HCT116 (cell line): ENCODE results near the gene C12orf75. TPM values are rescaled to one million over a fixed set of nuclear protein-coding genes. Genes with fewer than 3 reads are reported as not detected.

Experiments used
- ATAC-seq: fragments of 200-7000 bp; cut with Tn5 transposase; 2 replicates; pipeline ENCODE4 v1.9.1; 2020; ENCODE audit warnings: mild to moderate bottlenecking, moderate library complexity
- BruUV-seq: library from RNA; stranded (reverse); fragments of 400-500 nt; replicated peaks from 2 replicates; lab custom pipeline; 2021; lab: Mats Ljungman, UMichigan
- CTCF ChIA-PET: fragments of 300-600 bp; sonication (Branson Sonifier 250); formaldehyde crosslinking; loops from one replicate; lab custom pipeline; 2021; ENCODE audit warnings: antibody characterized with exemption; lab: Charles Lee
- POLR2A ChIA-PET: fragments of 300-600, 350-600 bp; sonication (Branson Sonifier 250); formaldehyde crosslinking; loops from one replicate; lab custom pipeline; 2021; ENCODE audit warnings: antibody characterized with exemption; lab: Charles Lee
- RAD21 ChIA-PET, 2 experiments: fragments of 300-600 bp; sonication (Branson Sonifier 250); formaldehyde crosslinking; loops; one replicate each; lab custom pipeline; 2023; ENCODE audit warnings: low total read pairs in 2 of 2; ENCODE audit not compliant: uncharacterized antibody in 2 of 2, unreplicated experiment in 2 of 2, low non-redundant PET in 1 of 2; lab: Charles Lee
- DNase-seq: peaks from one replicate; pipeline ENCODE4 v3.0.0-alpha.2; 2010; ENCODE audit warnings: low read depth, low spot score
- H2AFZ ChIP-seq: fragments of 200-600 bp; shearing (Covaris generic), sonication (generic); 2 replicates; pipeline ENCODE4 v1.6.1; 2017; ENCODE audit warnings: low read depth, mixed run types, mixed read lengths, antibody characterized with exemption, low read length; ENCODE audit not compliant: poor library complexity, severe bottlenecking
- H3K27ac ChIP-seq: 2 replicates; pipeline ENCODE4 v1.5.1; 2012; ENCODE audit warnings: low read depth, low read length
- H3K27me3 ChIP-seq: fragments of 200-600 bp; sonication (generic); 2 replicates; pipeline ENCODE4 v1.6.1; 2016; ENCODE audit warnings: mixed run types, low read length, mixed read lengths; ENCODE audit not compliant: insufficient read depth
- H3K36me3 ChIP-seq, 2 experiments: fragments of 200-500 bp in 1 of 2; fragments of 200-600 bp in 1 of 2; sonication (Bioruptor generic) in 1 of 2; sonication (generic) in 1 of 2; 2 replicates each; pipeline versions ENCODE4 v1.5.1 to v1.6.1; 2014 to 2016; ENCODE audit warnings: low read length in 2 of 2, inconsistent platforms in 1 of 2, mixed read lengths in 1 of 2, mixed run types in 1 of 2; ENCODE audit not compliant: insufficient read depth in 2 of 2, control insufficient read depth in 1 of 2
- H3K4me1 ChIP-seq, 2 experiments: fragments of 200-600 bp in 1 of 2; sonication (generic) in 1 of 2; 2 replicates each; pipeline versions ENCODE4 v1.5.1 to v1.6.1; 2012 to 2017; ENCODE audit warnings: low read length in 2 of 2, inconsistent platforms in 1 of 2, mild to moderate bottlenecking in 1 of 2, mixed read lengths in 1 of 2, mixed run types in 1 of 2, moderate library complexity in 1 of 2; ENCODE audit not compliant: insufficient read depth in 2 of 2, control insufficient read depth in 1 of 2
- H3K4me2 ChIP-seq: fragments of 200-600 bp; sonication (generic); 2 replicates; pipeline ENCODE4 v1.6.1; 2017; ENCODE audit warnings: mixed run types, low read length, mixed read lengths
- H3K4me3 ChIP-seq, 2 experiments: fragments of 200-600 bp in 1 of 2; sonication (generic) in 1 of 2; replicated peaks in 1 of 2; 2 replicates each; pipeline ENCODE4 v1.5.1; 2011 to 2016; ENCODE audit warnings: low read length in 2 of 2, control low read depth in 1 of 2, low read depth in 1 of 2, mild to moderate bottlenecking in 1 of 2, mixed read lengths in 1 of 2, mixed run types in 1 of 2
- H3K79me2 ChIP-seq: fragments of 200-600 bp; sonication (generic); 2 replicates; pipeline ENCODE4 v1.6.1; 2017; ENCODE audit warnings: mild to moderate bottlenecking, mixed run types, low read length, moderate library complexity, mixed read lengths; ENCODE audit not compliant: insufficient read depth
- H3K9ac ChIP-seq: fragments of 200-600 bp; sonication (generic); 2 replicates; pipeline ENCODE4 v1.6.1; 2016; ENCODE audit warnings: low read length, mixed read lengths
- H3K9me2 ChIP-seq: fragments of 200-600 bp; sonication (generic), shearing (Covaris generic); 2 replicates; pipeline ENCODE4 v1.6.1; 2017; ENCODE audit warnings: mixed run types, mild to moderate bottlenecking, moderate library complexity; ENCODE audit not compliant: insufficient read depth
- H3K9me3 ChIP-seq, 2 experiments: fragments of 200-500 bp in 1 of 2; fragments of 200-600 bp in 1 of 2; sonication (Bioruptor generic) in 1 of 2; sonication (generic) in 1 of 2; 2 replicates each; pipeline ENCODE4 v1.6.1; 2014 to 2017; ENCODE audit warnings: low read length in 2 of 2, mixed read lengths in 2 of 2, inconsistent platforms in 1 of 2, low read depth in 1 of 2, mild to moderate bottlenecking in 1 of 2, mixed run types in 1 of 2, moderate library complexity in 1 of 2; ENCODE audit not compliant: control insufficient read depth in 1 of 2, insufficient read depth in 1 of 2
- H4K20me1 ChIP-seq: fragments of 200-600 bp; sonication (generic), shearing (Covaris generic); 2 replicates; pipeline ENCODE4 v1.6.1; 2017; ENCODE audit warnings: mixed run types, mild to moderate bottlenecking, moderate library complexity; ENCODE audit not compliant: insufficient read depth
- CBX3 ChIP-seq: IDR thresholded peaks from 2 replicates; pipeline ENCODE4 v1.6.1; 2012; ENCODE audit warnings: low read depth
- CEBPB ChIP-seq: IDR thresholded peaks from 2 replicates; pipeline ENCODE4 v1.6.1; 2012; ENCODE audit warnings: low read depth
- CTCF ChIP-seq, 3 experiments: fragments of 200-600 bp in 1 of 3; sonication (generic) in 1 of 3; IDR thresholded peaks in 2 of 3; conservative IDR thresholded peaks in 1 of 3; 2 replicates each; pipeline ENCODE4 v1.5.1; 2012 to 2017; ENCODE audit warnings: low read depth in 2 of 3, low read length in 2 of 3, antibody characterized with exemption in 1 of 3, borderline replicate concordance in 1 of 3, control low read depth in 1 of 3, mild to moderate bottlenecking in 1 of 3, mixed read lengths in 1 of 3, mixed run types in 1 of 3, moderate library complexity in 1 of 3; ENCODE audit not compliant: insufficient read depth in 1 of 3
- EZH2 ChIP-seq: fragments of 200-600 bp; sonication (generic); IDR thresholded peaks from 2 replicates; pipeline ENCODE4 v1.6.1; 2017; ENCODE audit warnings: antibody characterized with exemption, mixed run types
- EZH2phosphoT487 ChIP-seq: fragments of 200-600 bp; IDR thresholded peaks from 2 replicates; pipeline ENCODE4 v1.6.1; 2018; ENCODE audit warnings: antibody characterized with exemption, borderline replicate concordance
- FOSL1 ChIP-seq: IDR thresholded peaks from 2 replicates; pipeline ENCODE4 v1.6.1; 2012; ENCODE audit warnings: low read depth
- JUND ChIP-seq: IDR thresholded peaks from 2 replicates; pipeline ENCODE4 v1.6.1; 2012
- POLR2A ChIP-seq: IDR thresholded peaks from 2 replicates; pipeline ENCODE4 v1.7.0; 2011; ENCODE audit warnings: borderline replicate concordance; ENCODE audit not compliant: insufficient read depth, insufficient read length; ENCODE audit errors: extremely low read depth
- RAD21 ChIP-seq: IDR thresholded peaks from 2 replicates; pipeline ENCODE4 v1.6.1; 2012; ENCODE audit warnings: low read depth, mild to moderate bottlenecking
- REST ChIP-seq: IDR thresholded peaks from 2 replicates; pipeline ENCODE4 v1.6.1; 2012; ENCODE audit warnings: low read depth
- SIN3A ChIP-seq: IDR thresholded peaks from 2 replicates; pipeline ENCODE4 v1.6.1; 2012; ENCODE audit warnings: low read depth
- SP1 ChIP-seq: IDR thresholded peaks from 2 replicates; pipeline ENCODE4 v1.6.1; 2012; ENCODE audit warnings: low read depth
- SRF ChIP-seq: IDR thresholded peaks from 2 replicates; pipeline ENCODE4 v1.6.1; 2012; ENCODE audit warnings: low read depth
- TCF7L2 ChIP-seq: IDR thresholded peaks from 2 replicates; pipeline ENCODE4 v1.7.0; 2011; ENCODE audit warnings: borderline replicate concordance, inconsistent platforms; ENCODE audit not compliant: insufficient read depth, insufficient read length; ENCODE audit errors: extremely low read depth
- ZFX ChIP-seq: fragments of 450-650 bp; IDR thresholded peaks from 2 replicates; pipeline ENCODE4 v1.6.1; 2017
- intact Hi-C: fragments of 100-400 bp; cut with micrococcal nuclease; formaldehyde crosslinking; loops from 2 replicates; pipeline ENCODE4 v1.10.0; 2022
- total RNA-seq: library from RNA; stranded (reverse); gene quantifications from one replicate; pipeline ENCODE4 v1.2.1, GENCODE V29; 2021; ENCODE audit not compliant: unreplicated experiment
- TF ChIP-seq, protein P1 (sequence below): IDR thresholded peaks from 2 replicates; pipeline ENCODE4 v1.6.1; 2012

Gene C12orf75
- total RNA-seq, 1 experiment from 2014 or later: 81.0 TPM

DNA sequence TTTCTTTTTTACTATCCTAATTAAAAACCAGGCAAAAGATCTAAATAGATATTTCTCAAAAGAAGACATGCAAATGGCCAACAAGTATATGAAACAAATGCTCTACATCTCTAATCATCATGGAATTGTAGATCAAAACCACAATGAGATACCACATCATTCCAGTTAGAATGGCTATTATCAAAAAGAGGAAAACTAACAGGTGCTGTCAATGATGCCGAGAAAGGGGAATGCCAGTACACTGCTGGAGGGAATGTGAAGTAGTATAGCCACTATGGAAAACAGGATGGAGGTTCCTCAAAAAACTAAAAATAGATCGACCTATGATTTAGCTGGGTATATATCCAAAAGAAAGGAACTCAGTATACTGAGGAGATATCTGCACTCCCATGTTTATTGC, 39.0 kb upstream of the C12orf75 start:
- H3K79me2 ChIP-seq: no peaks in the 10 kb centered on the region
- RAD21 ChIA-PET: no interaction called here
- DNase-seq (no peak), ATAC-seq (no peak)
- H3K9me2 ChIP-seq: no peaks in the 10 kb centered on the region
- H4K20me1 ChIP-seq: no peaks in the 10 kb centered on the region
- H2AFZ ChIP-seq: no peak overlapping the region
- H3K27me3 ChIP-seq: no peaks in the 10 kb centered on the region
- H3K36me3 ChIP-seq: no peaks in the 10 kb centered on the region
- intact Hi-C loops: no loop called here
- no peak overlapping the region for H3K4me2 ChIP-seq
- POLR2A ChIA-PET: no interaction called here
- H3K9ac ChIP-seq: no peak overlapping the region
- H3K27ac ChIP-seq: no peak overlapping the region
- BruUV-seq: no TSS peak
- no peaks in the 10 kb centered on the region for H3K9me3 ChIP-seq
- no peaks in the 10 kb centered on the region for H3K4me1 ChIP-seq
- CTCF ChIA-PET: no interaction called here
- no peak overlapping the region for H3K4me3 ChIP-seq
- TF ChIP-seq SIN3A: no peak
- no peak for TF ChIP-seq RAD21
- TF ChIP-seq FOSL1: no peak
- no peak for TF ChIP-seq EZH2
- TF ChIP-seq ZFX: no peak

GRCh38 chr12:105292705-105293104, 37.8 kb upstream of the C12orf75 start:
- H3K79me2 ChIP-seq: no peaks in the 10 kb centered on the region
- H3K9me2 ChIP-seq: no peaks in the 10 kb centered on the region
- ATAC-seq: no peak
- intact Hi-C loops: no loop called here
- ChIA-PET CTCF (no interaction called here), POLR2A (no interaction called here), RAD21 (no interaction called here)
- H3K4me2 ChIP-seq: no peak overlapping the region
- no peaks in the 10 kb centered on the region for H4K20me1 ChIP-seq
- no peak overlapping the region for H3K4me3 ChIP-seq
- no peak overlapping the region for H2AFZ ChIP-seq
- H3K27ac ChIP-seq: no peak overlapping the region
- DNase-seq: no peak
- no peaks in the 10 kb centered on the region for H3K27me3 ChIP-seq
- H3K9ac ChIP-seq: no peak overlapping the region
- no peaks in the 10 kb centered on the region for H3K4me1 ChIP-seq
- H3K9me3 ChIP-seq: no peaks in the 10 kb centered on the region
- H3K36me3 ChIP-seq: no peaks in the 10 kb centered on the region
- BruUV-seq: no TSS peak
- TF ChIP-seq CTCF (IDR thresholded peaks at IDR 0.05 in 2 of 3, conservative IDR thresholded peaks at IDR 0.05 in 1 of 3; ENCODE audit: borderline replicate concordance in 1 of 3, insufficient read depth in 1 of 3, low read depth in 2 of 3, low read length in 2 of 3) (no peak), RAD21 (no peak), REST (no peak), SRF (no peak), EZH2phosphoT487 (no peak), CEBPB (no peak), POLR2A (no peak), TCF7L2 (no peak), SP1 (no peak), ZFX (no peak), SIN3A (no peak), CBX3 (no peak), FOSL1 (no peak), JUND (no peak)
- TF ChIP-seq, protein P1, sequence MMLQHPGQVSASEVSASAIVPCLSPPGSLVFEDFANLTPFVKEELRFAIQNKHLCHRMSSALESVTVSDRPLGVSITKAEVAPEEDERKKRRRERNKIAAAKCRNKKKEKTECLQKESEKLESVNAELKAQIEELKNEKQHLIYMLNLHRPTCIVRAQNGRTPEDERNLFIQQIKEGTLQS: no peak
